ENCODE results near the gene RNF13.

DNA sequence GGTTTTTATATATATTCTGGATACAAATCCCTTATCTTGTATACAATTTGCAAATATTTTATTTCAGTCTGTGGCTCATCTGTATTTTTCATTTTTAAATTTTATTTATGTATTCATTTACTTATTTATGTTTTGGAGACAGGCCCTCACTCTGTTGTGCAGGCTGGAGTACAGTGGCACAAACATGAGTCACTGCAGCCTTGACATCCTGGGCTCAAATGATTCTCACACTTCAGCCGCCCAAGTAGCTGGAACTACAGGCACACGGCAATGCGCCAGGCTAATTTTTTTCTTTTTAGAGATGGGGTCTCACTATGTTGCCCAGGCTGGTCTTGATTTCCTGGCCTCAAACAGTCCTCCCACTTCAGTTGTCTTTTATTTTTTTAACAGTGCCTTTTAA, 107.1 kb downstream of the RNF13 start:
- TF ChIP-seq, protein P1, sequence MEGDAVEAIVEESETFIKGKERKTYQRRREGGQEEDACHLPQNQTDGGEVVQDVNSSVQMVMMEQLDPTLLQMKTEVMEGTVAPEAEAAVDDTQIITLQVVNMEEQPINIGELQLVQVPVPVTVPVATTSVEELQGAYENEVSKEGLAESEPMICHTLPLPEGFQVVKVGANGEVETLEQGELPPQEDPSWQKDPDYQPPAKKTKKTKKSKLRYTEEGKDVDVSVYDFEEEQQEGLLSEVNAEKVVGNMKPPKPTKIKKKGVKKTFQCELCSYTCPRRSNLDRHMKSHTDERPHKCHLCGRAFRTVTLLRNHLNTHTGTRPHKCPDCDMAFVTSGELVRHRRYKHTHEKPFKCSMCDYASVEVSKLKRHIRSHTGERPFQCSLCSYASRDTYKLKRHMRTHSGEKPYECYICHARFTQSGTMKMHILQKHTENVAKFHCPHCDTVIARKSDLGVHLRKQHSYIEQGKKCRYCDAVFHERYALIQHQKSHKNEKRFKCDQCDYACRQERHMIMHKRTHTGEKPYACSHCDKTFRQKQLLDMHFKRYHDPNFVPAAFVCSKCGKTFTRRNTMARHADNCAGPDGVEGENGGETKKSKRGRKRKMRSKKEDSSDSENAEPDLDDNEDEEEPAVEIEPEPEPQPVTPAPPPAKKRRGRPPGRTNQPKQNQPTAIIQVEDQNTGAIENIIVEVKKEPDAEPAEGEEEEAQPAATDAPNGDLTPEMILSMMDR (IDR thresholded peaks at IDR 0.05; ENCODE audit: insufficient read depth, low read length, poor library complexity, severe bottlenecking), result no peak
- TF ChIP-seq EZH2phosphoT487 (conservative IDR thresholded peaks at IDR 0.05; ENCODE audit: low read length), result no peak
